Measurements from ENCODE around the gene CCDC88B.

DNA sequence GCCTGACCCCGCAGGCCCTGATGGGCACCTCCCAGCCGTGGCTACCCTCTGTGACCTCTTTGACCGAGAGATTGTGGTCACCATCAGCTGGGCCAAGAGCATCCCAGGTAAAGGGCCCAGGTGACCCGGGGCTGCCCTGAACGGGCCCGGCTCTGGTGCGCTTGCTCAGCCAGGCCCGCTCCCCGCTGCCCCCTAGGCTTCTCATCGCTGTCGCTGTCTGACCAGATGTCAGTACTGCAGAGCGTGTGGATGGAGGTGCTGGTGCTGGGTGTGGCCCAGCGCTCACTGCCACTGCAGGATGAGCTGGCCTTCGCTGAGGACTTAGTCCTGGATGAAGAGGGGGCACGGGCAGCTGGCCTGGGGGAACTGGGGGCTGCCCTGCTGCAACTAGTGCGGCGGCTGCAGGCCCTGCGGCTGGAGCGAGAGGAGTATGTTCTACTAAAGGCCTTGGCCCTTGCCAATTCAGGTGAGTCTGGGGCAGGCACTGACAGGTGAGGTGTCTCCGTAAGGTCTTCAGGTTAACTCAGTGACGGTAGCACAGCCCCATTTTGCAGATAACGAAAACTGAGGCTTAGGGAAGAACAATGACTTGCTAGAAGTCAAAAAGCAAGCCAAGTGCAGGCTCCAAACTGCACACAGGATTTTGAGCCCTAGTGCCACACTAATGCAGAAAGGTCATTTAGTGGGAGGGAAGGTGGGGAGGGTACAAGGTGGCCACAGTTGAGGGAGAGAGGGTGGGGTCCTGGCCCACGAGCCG lies 25.0 kb upstream of the CCDC88B start:
- TF ChIP-seq, protein P1, sequence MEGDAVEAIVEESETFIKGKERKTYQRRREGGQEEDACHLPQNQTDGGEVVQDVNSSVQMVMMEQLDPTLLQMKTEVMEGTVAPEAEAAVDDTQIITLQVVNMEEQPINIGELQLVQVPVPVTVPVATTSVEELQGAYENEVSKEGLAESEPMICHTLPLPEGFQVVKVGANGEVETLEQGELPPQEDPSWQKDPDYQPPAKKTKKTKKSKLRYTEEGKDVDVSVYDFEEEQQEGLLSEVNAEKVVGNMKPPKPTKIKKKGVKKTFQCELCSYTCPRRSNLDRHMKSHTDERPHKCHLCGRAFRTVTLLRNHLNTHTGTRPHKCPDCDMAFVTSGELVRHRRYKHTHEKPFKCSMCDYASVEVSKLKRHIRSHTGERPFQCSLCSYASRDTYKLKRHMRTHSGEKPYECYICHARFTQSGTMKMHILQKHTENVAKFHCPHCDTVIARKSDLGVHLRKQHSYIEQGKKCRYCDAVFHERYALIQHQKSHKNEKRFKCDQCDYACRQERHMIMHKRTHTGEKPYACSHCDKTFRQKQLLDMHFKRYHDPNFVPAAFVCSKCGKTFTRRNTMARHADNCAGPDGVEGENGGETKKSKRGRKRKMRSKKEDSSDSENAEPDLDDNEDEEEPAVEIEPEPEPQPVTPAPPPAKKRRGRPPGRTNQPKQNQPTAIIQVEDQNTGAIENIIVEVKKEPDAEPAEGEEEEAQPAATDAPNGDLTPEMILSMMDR (IDR thresholded peaks at IDR 0.05; ENCODE audit: low read depth, low read length): no peak
- TF ChIP-seq EZH2phosphoT487 (IDR thresholded peaks at IDR 0.05; ENCODE audit: low read depth): no peak

Measured in OCI-LY3 (cell line).